Adrenal gland (tissue), 12 donors: ENCODE measurements around the gene APOC1. TPM values are rescaled to one million over a fixed set of nuclear protein-coding genes. Genes with fewer than 3 reads are reported as not detected.

ENCODE experiments used
- DNase-seq, 7 donors: peaks; one replicate each; pipeline ENCODE4 v3.0.0-alpha.2; 2019 to 2020
- H3K27ac ChIP-seq, 5 donors: fragments of 200-600 bp; sonication (generic) in 4 of 5; 1 replicate in 3 of 5; 2 replicates in 2 of 5; pipeline versions ENCODE4 v1.5.1 to v1.8.0; 2016 to 2020; ENCODE audit warnings: mild to moderate bottlenecking in 1 of 5
- H3K27me3 ChIP-seq: fragments of 200-600 bp; 2 replicates; pipeline ENCODE4 v1.8.0; 2021
- H3K36me3 ChIP-seq, 2 donors: fragments of 200-600 bp; replicated peaks in 1 of 2; 1 replicate in 1 of 2; 2 replicates in 1 of 2; pipeline versions ENCODE4 v1.5.1 to v1.8.0; 2018 to 2022
- H3K4me1 ChIP-seq, 2 donors: fragments of 200-600 bp; replicated peaks in 1 of 2; 1 replicate in 1 of 2; 2 replicates in 1 of 2; pipeline versions ENCODE4 v1.5.1 to v1.8.0; 2018 to 2021
- H3K4me3 ChIP-seq, 4 donors: fragments of 200-600 bp; sonication (generic) in 3 of 4; one replicate each; pipeline ENCODE4 v1.5.1; 2016 to 2018
- H3K9me3 ChIP-seq, 3 donors: fragments of 200-600 bp; sonication (generic) in 1 of 3; replicated peaks in 1 of 3; 1 replicate in 2 of 3; 2 replicates in 1 of 3; pipeline versions ENCODE4 v1.5.1 to v1.8.0; 2016 to 2021
- POLR2A ChIP-seq, 2 donors: fragments of 450-650 bp; IDR thresholded peaks; one replicate each; pipeline ENCODE4 v1.6.1; 2017; ENCODE audit warnings: antibody characterized with exemption in 2 of 2, mild to moderate bottlenecking in 2 of 2, moderate library complexity in 1 of 2
- whole genome bisulfite sequencing, 4 donors: extraction: QIAGEN DNeasy Blood & Tissue Kit in 2 of 4; methylation state at CpG; one replicate each; pipeline versions ENCODE4 v1.1.5 to v1.1.7; 2013 to 2017; 5-methylcytosine and 5-hydroxymethylcytosine counted together
- intact Hi-C, 2 donors: fragments of 100-400 bp; cut with DNase I; formaldehyde crosslinking; loops; one replicate each; pipeline versions ENCODE4 v1.14.1 to v1.15.0; 2022 to 2023
- polyA plus RNA-seq, 3 donors: library from polyadenylated mRNA; stranded (reverse); fragments of 200-250 nt in 2 of 3; fragments of 350-450 nt in 1 of 3; fragmentation: Illumina TruSeq in 1 of 3; extraction: RNeasy Lipid Tissue Mini Kit (QIAGEN cat#74804) in 1 of 3; gene quantifications; one replicate each; pipeline ENCODE4 v1.2.3, GENCODE V29; 2013 to 2014
- total RNA-seq, 9 donors: library from RNA; depleted of rRNA in 4 of 9; stranded (reverse); fragments of >200 nt in 4 of 9; fragments of 120-200 nt in 1 of 9; fragmentation: NEBNext Ultra II Directional in 1 of 9; extraction: Animal tissue kit (Norgen Biotek cat#: 25700) in 1 of 9; gene quantifications; one replicate each; pipeline versions ENCODE4 v1.1.0 to v1.2.4, GENCODE V29; 2013 to 2023
- TF ChIP-seq, protein P1 (sequence below), 6 experiments: fragments of 450-650 bp in 4 of 6; fragments of 200-600 bp in 2 of 6; sonication (generic) in 1 of 6; IDR thresholded peaks; 1 replicate in 5 of 6; 2 replicates in 1 of 6; pipeline versions ENCODE4 v1.5.1 to v1.8.0; 2016 to 2021; ENCODE audit warnings: antibody characterized with exemption in 6 of 6, mild to moderate bottlenecking in 2 of 6, moderate library complexity in 1 of 6
- donor health status: healthy with polysubstance abuse.
- donor health status: Bipolar disorder and iron deficiency.
- donor health status: DM: yes; HTN: yes; CAD: no.
- donor health status: DM: no; HTN: no; CAD: no.
- donor health status: DM: no; HTN: no; CAD: no.
- donor health status: DM: yes; HTN: yes; CAD: no.

Gene APOC1
- total and polyA plus RNA-seq, 12 donors, result 583 to 3,854 (median 2,102) TPM

DNA sequence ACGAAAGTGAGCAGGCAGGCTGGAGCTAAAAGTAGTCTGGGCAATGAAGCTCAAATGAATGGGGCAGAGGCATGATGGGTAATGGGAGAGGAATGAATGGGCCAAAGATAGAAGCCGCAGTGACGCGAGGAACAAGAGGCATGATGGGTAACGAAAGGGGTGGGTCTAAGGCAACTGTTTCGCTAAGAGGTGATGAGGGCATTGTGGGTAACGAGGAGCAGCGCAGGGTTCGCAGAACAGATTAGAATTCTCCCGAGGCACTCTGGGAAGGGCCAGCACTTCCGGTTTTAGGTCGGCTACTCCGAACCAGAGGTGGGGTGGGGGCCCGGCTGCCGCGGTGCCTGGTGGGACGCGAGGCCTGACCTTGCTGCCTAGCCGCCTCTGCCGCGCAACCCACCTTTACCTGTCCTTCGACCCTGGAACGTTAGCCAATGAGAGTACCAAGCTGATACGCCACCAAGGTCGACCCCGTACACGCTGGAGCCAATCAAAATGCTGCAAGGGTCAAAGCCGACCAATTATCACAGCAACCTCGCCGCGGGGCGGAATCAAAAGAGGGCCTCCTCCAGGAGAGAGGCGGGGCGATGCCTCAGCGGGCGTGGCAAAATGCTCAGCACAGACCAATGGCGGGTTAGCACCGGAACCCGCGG, 23.9 kb upstream of the APOC1 start:
- Histone ChIP-seq H3K4me3 (peak overlapping the region in 2 of 4 donors; percentile 23 to 56), H3K9me3 (no peaks in the 10 kb centered on the region), H3K4me1 (peaks cover 25 to 30% of the 10 kb centered on the region in 2 donors), H3K27me3 (no peaks in the 10 kb centered on the region), H3K27ac (peak overlapping the region; percentile 66 to 99 (median 89)), H3K36me3 (peaks cover 0 to 50% of the 10 kb centered on the region in 2 donors)
- TF ChIP-seq POLR2A (IDR thresholded peaks at IDR 0.05), result peak; percentile 24 to 64
- TF ChIP-seq, protein P1, sequence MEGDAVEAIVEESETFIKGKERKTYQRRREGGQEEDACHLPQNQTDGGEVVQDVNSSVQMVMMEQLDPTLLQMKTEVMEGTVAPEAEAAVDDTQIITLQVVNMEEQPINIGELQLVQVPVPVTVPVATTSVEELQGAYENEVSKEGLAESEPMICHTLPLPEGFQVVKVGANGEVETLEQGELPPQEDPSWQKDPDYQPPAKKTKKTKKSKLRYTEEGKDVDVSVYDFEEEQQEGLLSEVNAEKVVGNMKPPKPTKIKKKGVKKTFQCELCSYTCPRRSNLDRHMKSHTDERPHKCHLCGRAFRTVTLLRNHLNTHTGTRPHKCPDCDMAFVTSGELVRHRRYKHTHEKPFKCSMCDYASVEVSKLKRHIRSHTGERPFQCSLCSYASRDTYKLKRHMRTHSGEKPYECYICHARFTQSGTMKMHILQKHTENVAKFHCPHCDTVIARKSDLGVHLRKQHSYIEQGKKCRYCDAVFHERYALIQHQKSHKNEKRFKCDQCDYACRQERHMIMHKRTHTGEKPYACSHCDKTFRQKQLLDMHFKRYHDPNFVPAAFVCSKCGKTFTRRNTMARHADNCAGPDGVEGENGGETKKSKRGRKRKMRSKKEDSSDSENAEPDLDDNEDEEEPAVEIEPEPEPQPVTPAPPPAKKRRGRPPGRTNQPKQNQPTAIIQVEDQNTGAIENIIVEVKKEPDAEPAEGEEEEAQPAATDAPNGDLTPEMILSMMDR (IDR thresholded peaks at IDR 0.05), result no peak
- 0 to 1% (median 0%) methylated on average over 11 to 40 of the region's 40 CpGs for whole genome bisulfite sequencing, 4 donors
- intact Hi-C loops, result no loop called here
- peak in 3 of 7 donors; percentile 100 for DNase-seq

DNA sequence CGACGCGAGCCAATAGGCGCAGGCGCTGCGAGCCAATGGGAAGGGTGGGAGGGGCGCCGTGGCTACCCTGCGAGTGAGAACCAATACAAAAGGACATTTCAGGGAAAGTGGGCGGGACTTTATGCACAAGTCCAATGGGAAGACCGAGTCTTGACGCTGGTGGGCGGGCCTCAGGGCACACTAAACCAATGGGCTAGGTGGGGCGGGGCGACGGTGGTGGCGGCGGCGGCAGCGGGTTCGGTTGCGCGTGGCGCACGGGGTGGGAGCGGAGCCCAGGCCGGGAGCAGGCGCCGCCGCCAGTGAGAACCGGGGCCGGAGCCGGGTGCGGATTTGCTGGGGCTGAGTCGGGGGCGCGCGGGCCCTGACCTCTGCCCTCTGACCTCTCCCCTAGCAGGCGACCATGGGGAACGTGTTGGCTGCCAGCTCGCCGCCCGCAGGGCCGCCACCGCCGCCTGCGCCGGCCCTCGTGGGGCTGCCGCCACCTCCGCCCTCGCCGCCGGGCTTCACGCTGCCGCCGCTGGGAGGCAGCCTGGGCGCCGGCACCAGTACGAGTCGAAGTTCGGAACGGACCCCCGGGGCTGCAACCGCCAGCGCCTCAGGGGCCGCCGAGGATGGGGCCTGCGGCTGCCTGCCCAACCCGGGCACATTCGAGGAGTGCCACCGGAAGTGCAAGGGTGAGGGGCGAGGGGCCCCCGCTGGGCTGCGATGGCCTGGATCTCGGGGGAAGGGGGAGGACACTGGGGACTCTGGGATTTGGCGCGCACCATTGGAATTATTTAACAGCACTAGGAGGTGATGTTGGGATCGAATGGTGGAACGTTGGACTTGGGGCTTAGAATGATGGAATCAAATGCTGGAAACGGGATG, 23.2 kb upstream of the APOC1 start, which contains the start of gene TOMM40:
TOMM40 (plus strand) TSS at position 239 of the 867 bp plus-strand sequence; CDS start at position 401, 162 bp downstream.
- 0 to 1% (median 1%) methylated on average over 9 to 81 of the region's 81 CpGs for WGBS, 4 donors

DNA sequence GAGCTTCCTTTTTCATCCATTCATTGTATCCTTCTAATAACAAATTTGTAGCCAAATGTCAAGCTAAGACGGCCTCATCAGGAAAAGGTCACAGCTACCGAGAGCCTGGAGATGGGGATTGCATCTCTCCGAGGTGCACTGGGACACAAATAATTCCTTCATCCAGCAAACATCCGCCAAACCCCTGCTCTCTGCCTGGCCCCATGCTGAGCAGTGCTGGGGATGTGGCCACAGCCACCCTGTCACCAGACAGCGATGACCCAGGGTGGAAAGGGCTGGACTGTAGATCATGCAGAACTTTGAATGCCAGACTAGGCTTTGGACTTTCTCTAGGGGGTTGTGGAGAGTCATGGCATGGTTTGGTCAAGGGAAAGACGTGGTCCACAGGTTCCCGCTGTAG, 21.5 kb upstream of the APOC1 start:
- 69 to 78% (median 75%) methylated on average over 4 to 7 of the region's 7 CpGs for WGBS, 4 donors

More for the DNA sequence above, 23.2 kb upstream of the APOC1 start, which contains the start of gene TOMM40:
- Histone ChIP-seq H3K27ac (peak within 1 kb of the TSS; percentile 66 to 99 (median 89)), H3K4me1 (peaks cover 25 to 32% of the 10 kb centered on the region in 2 donors), H3K4me3 (peak within 1 kb of the TSS; percentile 1 to 90 (median 54)), H3K27me3 (no peaks in the 10 kb centered on the region), H3K9me3 (no peaks in the 10 kb centered on the region), H3K36me3 (peaks cover 0 to 51% of the 10 kb centered on the region in 2 donors)
- intact Hi-C loops, result no loop called here
- DNase-seq, result peak in 5 of 7 donors; percentile 35 to 100 (median 100)
- TF ChIP-seq POLR2A (IDR thresholded peaks at IDR 0.05), result peak; percentile 60 to 86
- TF ChIP-seq, protein P1 (IDR thresholded peaks at IDR 0.05), result peak in 2 of 6 experiments; percentile 22 to 33

More for the DNA sequence above, 21.5 kb upstream of the APOC1 start:
- Histone ChIP-seq H3K9me3 (no peaks in the 10 kb centered on the region), H3K4me1 (peaks cover 25 to 32% of the 10 kb centered on the region in 2 donors), H3K27me3 (no peaks in the 10 kb centered on the region), H3K36me3 (peaks cover 0 to 52% of the 10 kb centered on the region in 2 donors), H3K4me3 (no peak overlapping the region), H3K27ac (peak overlapping the region in 2 of 5 donors; percentile 46 to 97)
- intact Hi-C loops, result no loop called here
- DNase-seq, result no peak
- TF ChIP-seq, protein P1 (IDR thresholded peaks at IDR 0.05), result no peak
- no peak for TF ChIP-seq POLR2A (IDR thresholded peaks at IDR 0.05)
